Fibroblast of lung (primary cell): ENCODE results near the gene TDRD7. TPM values are rescaled to one million over a fixed set of nuclear protein-coding genes. Genes with fewer than 3 reads are reported as not detected.

ENCODE experiments used
- DNase-seq, 2 donors: peaks; one replicate each; pipeline versions ENCODE4 v3.0.0 to v3.0.0-alpha.2; 2010; ENCODE audit warnings: low read depth in 2 of 2
- H2AFZ ChIP-seq: 2 replicates; pipeline ENCODE4 v1.5.1; 2012; ENCODE audit warnings: low read length, control low read depth, inconsistent platforms
- H3K27ac ChIP-seq: 2 replicates; pipeline ENCODE4 v1.5.1; 2011; ENCODE audit warnings: low read length, control low read depth; ENCODE audit not compliant: insufficient read depth
- H3K27me3 ChIP-seq: 2 replicates; pipeline ENCODE4 v1.5.1; 2011; ENCODE audit warnings: mild to moderate bottlenecking, low read length; ENCODE audit not compliant: control insufficient read depth, insufficient read depth
- H3K36me3 ChIP-seq: 2 replicates; pipeline ENCODE4 v1.5.1; 2011; ENCODE audit warnings: low read length; ENCODE audit not compliant: control insufficient read depth, insufficient read depth
- H3K4me1 ChIP-seq: 2 replicates; pipeline ENCODE4 v1.5.1; 2011; ENCODE audit warnings: low read length; ENCODE audit not compliant: control insufficient read depth, insufficient read depth; ENCODE audit errors: extremely low read depth
- H3K4me2 ChIP-seq: 2 replicates; pipeline ENCODE4 v1.5.1; 2011; ENCODE audit warnings: low read length, control low read depth; ENCODE audit not compliant: insufficient read depth; ENCODE audit errors: extremely low read depth
- H3K4me3 ChIP-seq, 4 experiments: fragments of 200-600 bp in 1 of 4; sonication (generic) in 1 of 4; replicated peaks in 1 of 4; 2 replicates each; pipeline ENCODE4 v1.5.1; 2011 to 2016; ENCODE audit warnings: low read length in 4 of 4, low read depth in 3 of 4, mild to moderate bottlenecking in 3 of 4, control low read depth in 2 of 4, inconsistent platforms in 1 of 4, mixed read lengths in 1 of 4; ENCODE audit not compliant: insufficient read depth in 1 of 4; ENCODE audit errors: control extremely low read depth in 1 of 4
- H3K79me2 ChIP-seq: 2 replicates; pipeline ENCODE4 v1.5.1; 2012; ENCODE audit warnings: mild to moderate bottlenecking, low read length, inconsistent platforms; ENCODE audit not compliant: control insufficient read depth, insufficient read depth
- H3K9ac ChIP-seq: 2 replicates; pipeline ENCODE4 v1.5.1; 2011; ENCODE audit warnings: mild to moderate bottlenecking, low read length, control low read depth; ENCODE audit not compliant: insufficient read depth
- H3K9me3 ChIP-seq: 2 replicates; pipeline ENCODE4 v1.5.1; 2012; ENCODE audit warnings: low read depth, low read length; ENCODE audit not compliant: control insufficient read depth, insufficient read depth
- H4K20me1 ChIP-seq: 2 replicates; pipeline ENCODE4 v1.5.1; 2011; ENCODE audit warnings: low read length; ENCODE audit not compliant: control insufficient read depth, insufficient read depth; ENCODE audit errors: extremely low read depth
- EZH2 ChIP-seq: IDR thresholded peaks from 2 replicates; pipeline ENCODE4 v1.5.1; 2012; ENCODE audit warnings: low read length, control low read depth, mild to moderate bottlenecking; ENCODE audit errors: missing control alignments
- polyA plus RNA-seq, 2 donors: library from polyadenylated mRNA; depleted of rRNA in 1 of 2; stranded (reverse) in 1 of 2; unstranded in 1 of 2; fragments of >200 nt; gene quantifications; 2 replicates each; pipeline ENCODE4 v1.2.1, GENCODE V29; 2011 to 2012; ENCODE audit warnings: missing spikeins in 1 of 2
- total RNA-seq: library from RNA; depleted of rRNA; stranded (reverse); fragments of >200 nt; gene quantifications from 2 replicates; pipeline ENCODE4 v1.2.1, GENCODE V29; 2014
- TF ChIP-seq, protein P1 (sequence below), 2 donors: IDR thresholded peaks in 1 of 2; conservative IDR thresholded peaks in 1 of 2; 1 replicate in 1 of 2; 2 replicates in 1 of 2; pipeline ENCODE4 v1.5.1; 2011 to 2012; ENCODE audit warnings: low read length in 2 of 2, control low read depth in 1 of 2, inconsistent platforms in 1 of 2, low read depth in 1 of 2, mild to moderate bottlenecking in 1 of 2

The TDRD7 gene
- total and polyA plus RNA-seq, 2 donors (not counting 1 experiment from before 2014, with no cell fraction given) = 9.8 to 14.7 TPM

GRCh38 chr9:97363661-97364299 is 48.1 kb upstream of the TDRD7 start:
- H3K9me3 ChIP-seq = no peaks in the 10 kb centered on the region
- no peaks in the 10 kb centered on the region for H3K27me3 ChIP-seq
- H3K9ac ChIP-seq = no peak overlapping the region
- H3K79me2 ChIP-seq = no peaks in the 10 kb centered on the region
- DNase-seq = no peak
- no peak overlapping the region for H3K27ac ChIP-seq
- no peak overlapping the region for H2AFZ ChIP-seq
- no peak for TF ChIP-seq EZH2
- TF ChIP-seq, protein P1, sequence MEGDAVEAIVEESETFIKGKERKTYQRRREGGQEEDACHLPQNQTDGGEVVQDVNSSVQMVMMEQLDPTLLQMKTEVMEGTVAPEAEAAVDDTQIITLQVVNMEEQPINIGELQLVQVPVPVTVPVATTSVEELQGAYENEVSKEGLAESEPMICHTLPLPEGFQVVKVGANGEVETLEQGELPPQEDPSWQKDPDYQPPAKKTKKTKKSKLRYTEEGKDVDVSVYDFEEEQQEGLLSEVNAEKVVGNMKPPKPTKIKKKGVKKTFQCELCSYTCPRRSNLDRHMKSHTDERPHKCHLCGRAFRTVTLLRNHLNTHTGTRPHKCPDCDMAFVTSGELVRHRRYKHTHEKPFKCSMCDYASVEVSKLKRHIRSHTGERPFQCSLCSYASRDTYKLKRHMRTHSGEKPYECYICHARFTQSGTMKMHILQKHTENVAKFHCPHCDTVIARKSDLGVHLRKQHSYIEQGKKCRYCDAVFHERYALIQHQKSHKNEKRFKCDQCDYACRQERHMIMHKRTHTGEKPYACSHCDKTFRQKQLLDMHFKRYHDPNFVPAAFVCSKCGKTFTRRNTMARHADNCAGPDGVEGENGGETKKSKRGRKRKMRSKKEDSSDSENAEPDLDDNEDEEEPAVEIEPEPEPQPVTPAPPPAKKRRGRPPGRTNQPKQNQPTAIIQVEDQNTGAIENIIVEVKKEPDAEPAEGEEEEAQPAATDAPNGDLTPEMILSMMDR (conservative IDR thresholded peaks at IDR 0.05 in 1 of 2, IDR thresholded peaks at IDR 0.05 in 1 of 2; ENCODE audit: low read depth in 1 of 2, low read length in 2 of 2) = no peak
- no peak overlapping the region for H3K4me3 ChIP-seq
- no peaks in the 10 kb centered on the region for H3K4me1 ChIP-seq
- no peaks in the 10 kb centered on the region for H3K36me3 ChIP-seq
- H3K4me2 ChIP-seq = no peak overlapping the region
- no peaks in the 10 kb centered on the region for H4K20me1 ChIP-seq

- no peak for DNase-seq
- Histone ChIP-seq H3K36me3 (no peaks in the 10 kb centered on the region), H2AFZ (no peak overlapping the region), H3K9ac (no peak overlapping the region), H3K9me3 (no peaks in the 10 kb centered on the region), H3K27ac (no peak overlapping the region), H3K27me3 (no peaks in the 10 kb centered on the region), H3K4me2 (no peak overlapping the region), H4K20me1 (no peaks in the 10 kb centered on the region), H3K4me1 (no peaks in the 10 kb centered on the region), H3K4me3 (no peak overlapping the region), H3K79me2 (no peaks in the 10 kb centered on the region)
- TF ChIP-seq EZH2 = no peak
- TF ChIP-seq, protein P1 (conservative IDR thresholded peaks at IDR 0.05 in 1 of 2, IDR thresholded peaks at IDR 0.05 in 1 of 2; ENCODE audit: low read depth in 1 of 2, low read length in 2 of 2) = no peak
These were observed 47.0 kb upstream of the TDRD7 start for GRCh38 chr9:97364769-97365490.

- Histone ChIP-seq H4K20me1 (no peaks in the 10 kb centered on the region), H3K4me1 (no peaks in the 10 kb centered on the region), H3K27me3 (no peaks in the 10 kb centered on the region), H3K9me3 (no peaks in the 10 kb centered on the region), H2AFZ (no peak overlapping the region), H3K4me3 (no peak overlapping the region), H3K4me2 (no peak overlapping the region), H3K79me2 (no peaks in the 10 kb centered on the region), H3K36me3 (no peaks in the 10 kb centered on the region), H3K27ac (no peak overlapping the region), H3K9ac (no peak overlapping the region)
- DNase-seq = no peak
- TF ChIP-seq, protein P1 (conservative IDR thresholded peaks at IDR 0.05 in 1 of 2, IDR thresholded peaks at IDR 0.05 in 1 of 2; ENCODE audit: low read depth in 1 of 2, low read length in 2 of 2) = no peak
- TF ChIP-seq EZH2 = no peak
These were observed 46.3 kb upstream of the TDRD7 start for GRCh38 chr9:97365634-97366033.
